Progenitor cell of endocrine pancreas (in vitro differentiated cells): ENCODE data around the gene OVOL3. TPM values are rescaled to one million over a fixed set of nuclear protein-coding genes. Genes with fewer than 3 reads are reported as not detected.

Source experiments
- DNase-seq: peaks from one replicate; pipeline ENCODE4 v3.0.0; 2021; ENCODE audit warnings: low spot score; ENCODE audit not compliant: unreplicated experiment
- H3K27ac Mint-ChIP-seq: 2 replicates; pipeline ENCODE4 v1.8.0; 2021; ENCODE audit warnings: mild to moderate bottlenecking, moderate library complexity, mixed read lengths
- H3K27me3 Mint-ChIP-seq: 2 replicates; pipeline ENCODE4 v1.8.0; 2021; ENCODE audit warnings: mixed read lengths
- H3K36me3 Mint-ChIP-seq: 2 replicates; pipeline ENCODE4 v1.8.0; 2022; ENCODE audit warnings: mixed read lengths; ENCODE audit not compliant: insufficient read depth
- H3K4me1 Mint-ChIP-seq: 2 replicates; pipeline ENCODE4 v1.8.0; 2021; ENCODE audit warnings: low read depth, mixed read lengths
- H3K4me3 Mint-ChIP-seq: 2 replicates; pipeline ENCODE4 v1.8.0; 2021; ENCODE audit warnings: low read depth, mild to moderate bottlenecking, moderate library complexity, mixed read lengths
- H3K9me3 Mint-ChIP-seq: 2 replicates; pipeline ENCODE4 v1.8.0; 2021; ENCODE audit warnings: low read depth, mixed read lengths
- total RNA-seq: library from RNA; stranded (reverse); gene quantifications from 2 replicates; pipeline ENCODE4 v1.2.1, GENCODE V29; 2021
- TF ChIP-seq, protein P1 (sequence below): fragments of 200-600 bp; sonication (generic); IDR thresholded peaks from one replicate; pipeline ENCODE4 v1.5.0; 2021; ENCODE audit warnings: antibody characterized with exemption, mild to moderate bottlenecking; ENCODE audit not compliant: unreplicated experiment

Gene OVOL3
- total RNA-seq, 1 donor from 2014 or later = not detected

DNA sequence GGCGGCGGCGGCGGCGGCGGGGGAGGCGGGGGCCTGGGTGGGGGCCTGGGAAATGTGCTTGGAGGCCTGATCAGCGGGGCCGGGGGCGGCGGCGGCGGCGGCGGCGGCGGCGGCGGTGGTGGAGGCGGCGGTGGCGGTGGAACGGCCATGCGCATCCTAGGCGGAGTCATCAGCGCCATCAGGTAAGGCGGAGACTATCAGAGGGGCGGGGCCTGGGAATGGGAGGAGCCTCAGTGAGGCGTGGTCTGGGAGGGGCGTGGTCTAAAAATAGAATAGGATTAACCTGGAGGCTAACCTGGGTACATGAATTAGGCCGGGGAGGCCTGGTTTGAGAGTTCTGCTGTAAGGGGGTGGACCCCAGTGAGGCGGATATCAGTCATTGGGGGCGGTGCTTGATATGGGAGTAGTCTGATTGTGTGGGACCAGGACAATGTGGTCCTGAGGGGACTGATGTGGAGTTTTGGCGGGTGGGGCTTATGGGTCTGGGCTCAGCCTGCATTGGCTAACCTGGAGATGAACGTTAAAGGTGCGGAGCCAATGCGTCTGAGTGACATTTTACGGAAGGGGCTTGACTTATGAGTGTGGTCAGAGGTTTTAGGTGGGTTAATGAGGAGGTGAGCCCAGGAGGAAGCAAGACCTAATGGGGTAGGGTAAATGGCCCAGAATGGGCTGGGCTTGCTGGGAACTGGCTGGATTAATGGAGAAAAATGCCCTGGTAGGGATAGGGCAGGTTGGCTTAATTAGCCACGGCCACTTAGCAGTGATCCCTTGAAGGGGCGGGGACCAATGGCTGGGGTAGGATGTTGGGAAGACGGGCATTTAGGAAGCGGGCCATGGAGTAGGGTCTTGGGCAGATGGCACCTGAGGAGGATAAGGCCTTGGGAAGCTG, 30.3 kb downstream of the OVOL3 start:
- TF ChIP-seq, protein P1, sequence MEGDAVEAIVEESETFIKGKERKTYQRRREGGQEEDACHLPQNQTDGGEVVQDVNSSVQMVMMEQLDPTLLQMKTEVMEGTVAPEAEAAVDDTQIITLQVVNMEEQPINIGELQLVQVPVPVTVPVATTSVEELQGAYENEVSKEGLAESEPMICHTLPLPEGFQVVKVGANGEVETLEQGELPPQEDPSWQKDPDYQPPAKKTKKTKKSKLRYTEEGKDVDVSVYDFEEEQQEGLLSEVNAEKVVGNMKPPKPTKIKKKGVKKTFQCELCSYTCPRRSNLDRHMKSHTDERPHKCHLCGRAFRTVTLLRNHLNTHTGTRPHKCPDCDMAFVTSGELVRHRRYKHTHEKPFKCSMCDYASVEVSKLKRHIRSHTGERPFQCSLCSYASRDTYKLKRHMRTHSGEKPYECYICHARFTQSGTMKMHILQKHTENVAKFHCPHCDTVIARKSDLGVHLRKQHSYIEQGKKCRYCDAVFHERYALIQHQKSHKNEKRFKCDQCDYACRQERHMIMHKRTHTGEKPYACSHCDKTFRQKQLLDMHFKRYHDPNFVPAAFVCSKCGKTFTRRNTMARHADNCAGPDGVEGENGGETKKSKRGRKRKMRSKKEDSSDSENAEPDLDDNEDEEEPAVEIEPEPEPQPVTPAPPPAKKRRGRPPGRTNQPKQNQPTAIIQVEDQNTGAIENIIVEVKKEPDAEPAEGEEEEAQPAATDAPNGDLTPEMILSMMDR = no peak
- Mint-ChIP-seq H3K27ac (peak overlapping the region; percentile 98), H3K36me3 (peaks cover 18% of the 10 kb centered on the region), H3K4me1 (peaks cover 11% of the 10 kb centered on the region), H3K9me3 (peaks cover 4% of the 10 kb centered on the region), H3K4me3 (peak overlapping the region; percentile 98), H3K27me3 (peaks cover 5% of the 10 kb centered on the region)
- peak; percentile 80 for DNase-seq

DNA sequence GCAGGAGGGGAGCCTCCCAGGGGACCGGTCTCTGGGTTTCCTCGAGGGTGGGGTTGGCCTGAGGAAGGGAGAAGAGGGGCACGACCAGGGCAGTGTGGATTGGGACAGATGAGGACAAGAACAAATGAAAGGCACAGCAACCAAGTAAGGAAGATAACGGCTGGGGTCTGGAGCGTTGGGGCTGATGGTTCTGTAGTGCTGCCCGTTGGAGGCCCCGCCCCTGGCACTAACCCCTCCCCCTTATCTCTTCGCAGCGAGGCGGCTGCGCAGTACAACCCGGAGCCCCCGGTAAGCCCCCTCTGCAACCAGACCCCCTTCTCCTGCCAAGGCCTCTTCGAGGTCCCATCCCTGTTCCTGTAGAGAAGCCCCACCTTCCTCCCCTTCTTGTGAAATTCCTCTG, 31.1 kb downstream of the OVOL3 start:
- H3K4me1 Mint-ChIP-seq = peaks cover 8% of the 10 kb centered on the region
- TF ChIP-seq, protein P1 = no peak
- H3K27ac Mint-ChIP-seq = no peak overlapping the region
- H3K9me3 Mint-ChIP-seq = peaks cover 4% of the 10 kb centered on the region
- H3K4me3 Mint-ChIP-seq = peak overlapping the region; percentile 98
- no peak for DNase-seq
- H3K27me3 Mint-ChIP-seq = no peaks in the 10 kb centered on the region
- H3K36me3 Mint-ChIP-seq = peaks cover 23% of the 10 kb centered on the region

DNA sequence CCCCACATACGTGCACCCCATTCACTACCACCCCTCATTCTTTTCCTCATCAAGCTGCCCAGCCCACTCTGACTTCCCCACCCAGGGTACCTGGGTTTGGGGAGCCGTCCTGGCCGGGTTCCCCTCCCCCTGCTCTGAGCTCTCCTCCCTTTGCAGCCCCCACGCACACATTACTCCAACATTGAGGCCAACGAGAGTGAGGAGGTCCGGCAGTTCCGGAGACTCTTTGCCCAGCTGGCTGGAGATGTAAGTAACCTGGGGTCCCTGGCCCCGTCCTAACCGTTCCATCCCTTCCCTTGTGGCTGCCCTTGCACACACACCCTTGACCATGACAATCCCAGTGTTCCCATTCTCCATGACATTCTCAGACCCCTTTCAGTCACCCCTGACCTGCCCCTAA, 31.6 kb downstream of the OVOL3 start:
- H3K4me1 Mint-ChIP-seq = peaks cover 8% of the 10 kb centered on the region
- H3K4me3 Mint-ChIP-seq = peak overlapping the region; percentile 33
- H3K27ac Mint-ChIP-seq = no peak overlapping the region
- no peak for DNase-seq
- H3K9me3 Mint-ChIP-seq = peaks cover 4% of the 10 kb centered on the region
- H3K36me3 Mint-ChIP-seq = peaks cover 25% of the 10 kb centered on the region
- TF ChIP-seq, protein P1 = no peak
- no peaks in the 10 kb centered on the region for H3K27me3 Mint-ChIP-seq

DNA sequence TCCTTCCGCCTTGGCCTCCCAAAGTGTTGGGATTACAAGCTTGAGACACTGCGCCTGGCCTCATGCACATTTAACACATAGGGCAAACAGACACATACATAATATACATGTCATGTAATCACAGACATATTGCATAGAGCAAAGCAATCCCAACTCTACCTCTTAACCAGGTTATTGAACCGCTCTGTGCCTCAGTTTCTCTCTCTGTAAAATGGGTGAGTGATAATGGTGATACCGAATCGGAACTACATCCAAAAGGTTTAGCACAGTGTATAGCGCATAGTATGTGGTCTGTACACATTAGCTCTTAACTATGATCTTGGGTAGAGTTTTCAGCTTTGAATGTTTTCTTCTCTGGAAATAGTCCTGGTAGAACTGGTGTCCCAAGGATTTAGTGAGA, 33.7 kb downstream of the OVOL3 start:
- no peaks in the 10 kb centered on the region for H3K27me3 Mint-ChIP-seq
- no peak overlapping the region for H3K4me3 Mint-ChIP-seq
- peaks cover 29% of the 10 kb centered on the region for H3K36me3 Mint-ChIP-seq
- DNase-seq = no peak
- H3K4me1 Mint-ChIP-seq = peaks cover 6% of the 10 kb centered on the region
- TF ChIP-seq, protein P1 = no peak
- peaks cover 4% of the 10 kb centered on the region for H3K9me3 Mint-ChIP-seq
- no peak overlapping the region for H3K27ac Mint-ChIP-seq

DNA sequence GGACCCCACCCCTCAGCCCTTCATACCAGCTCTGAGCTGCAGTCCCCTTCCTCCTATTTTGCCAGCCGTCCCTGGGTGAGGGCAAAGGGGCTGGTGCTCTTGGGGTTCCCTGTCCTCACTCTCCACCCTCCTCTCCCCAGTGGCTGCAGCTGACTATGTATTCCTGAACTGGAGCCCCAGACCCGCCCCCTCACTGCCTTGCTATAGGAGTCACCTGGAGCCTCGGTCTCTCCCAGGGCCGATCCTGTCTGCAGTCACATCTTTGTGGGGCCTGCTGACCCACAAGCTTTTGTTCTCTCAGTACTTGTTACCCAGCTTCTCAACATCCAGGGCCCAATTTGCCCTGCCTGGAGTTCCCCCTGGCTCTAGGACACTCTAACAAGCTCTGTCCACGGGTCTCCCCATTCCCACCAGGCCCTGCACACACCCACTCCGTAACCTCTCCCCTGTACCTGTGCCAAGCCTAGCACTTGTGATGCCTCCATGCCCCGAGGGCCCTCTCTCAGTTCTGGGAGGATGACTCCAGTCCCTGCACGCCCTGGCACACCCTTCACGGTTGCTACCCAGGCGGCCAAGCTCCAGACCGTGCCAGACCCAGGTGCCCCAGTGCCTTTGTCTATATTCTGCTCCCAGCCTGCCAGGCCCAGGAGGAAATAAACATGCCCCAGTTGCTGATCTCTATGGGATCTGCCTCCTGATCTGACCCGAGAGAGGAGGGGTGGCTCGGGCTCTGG, 38.9 kb downstream of the OVOL3 start:
- no peaks in the 10 kb centered on the region for H3K4me1 Mint-ChIP-seq
- DNase-seq = no peak
- TF ChIP-seq, protein P1 = no peak
- no peaks in the 10 kb centered on the region for H3K9me3 Mint-ChIP-seq
- no peaks in the 10 kb centered on the region for H3K27me3 Mint-ChIP-seq
- peak overlapping the region; percentile 81 for H3K27ac Mint-ChIP-seq
- no peak overlapping the region for H3K4me3 Mint-ChIP-seq
- H3K36me3 Mint-ChIP-seq = peaks cover 18% of the 10 kb centered on the region
